Panc1 (cell line): Measurements from ENCODE around the gene SPAG6.

Experiments used
- CTCF ChIP-seq: fragments of 450-650 bp; IDR thresholded peaks from 2 replicates; pipeline ENCODE4 v1.5.1; 2017; ENCODE audit warnings: mild to moderate bottlenecking
- SIN3A ChIP-seq: IDR thresholded peaks from 2 replicates; pipeline ENCODE4 v1.6.1; 2012; ENCODE audit warnings: low read depth, mild to moderate bottlenecking, low read length, moderate library complexity, borderline replicate concordance; ENCODE audit not compliant: insufficient read depth

DNA sequence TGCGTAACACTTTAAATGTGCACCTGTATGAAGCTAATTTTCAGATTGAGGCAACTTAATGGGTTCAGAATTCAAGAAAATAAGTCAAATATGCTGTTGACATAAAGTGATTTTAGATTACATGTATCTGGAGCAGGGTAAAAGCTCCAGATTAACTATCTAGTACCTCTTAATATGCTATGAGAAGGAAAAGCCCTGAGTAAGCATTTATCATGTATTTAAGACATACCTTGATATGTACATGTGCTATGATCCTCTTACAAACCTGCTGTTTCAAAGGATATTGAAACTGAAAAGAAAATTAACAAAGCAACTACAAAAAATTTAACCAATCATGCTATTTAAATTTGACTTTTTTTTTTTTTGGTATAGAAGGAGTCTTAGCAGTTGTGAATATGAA, 4.5 kb downstream of the SPAG6 start:
- TF ChIP-seq CTCF (no peak), SIN3A (no peak)
